ACHN (cell line): Measurements from ENCODE around the gene OR7G2.
A peak's percentile ranks its signal among the peaks of the same experiment; 100 is the strongest.
"Not testable (repeated sequence)": the region's sequence is repeated elsewhere in the genome, so short reads cannot be mapped to it uniquely, and the experiment has no call there.

ENCODE experiments used
- DNase-seq: peaks from one replicate; pipeline ENCODE4 v3.0.0-alpha.2; 2015
- in situ Hi-C: cut with HindIII; loops from 2 replicates; pipeline ENCODE4 v1.10.0; 2017; ENCODE audit warnings: low sequenced_read_pairs, low pct_ligation_motif_present, low pct_unique_long_range_greater_than_20kb

The OR7G2 gene

DNA sequence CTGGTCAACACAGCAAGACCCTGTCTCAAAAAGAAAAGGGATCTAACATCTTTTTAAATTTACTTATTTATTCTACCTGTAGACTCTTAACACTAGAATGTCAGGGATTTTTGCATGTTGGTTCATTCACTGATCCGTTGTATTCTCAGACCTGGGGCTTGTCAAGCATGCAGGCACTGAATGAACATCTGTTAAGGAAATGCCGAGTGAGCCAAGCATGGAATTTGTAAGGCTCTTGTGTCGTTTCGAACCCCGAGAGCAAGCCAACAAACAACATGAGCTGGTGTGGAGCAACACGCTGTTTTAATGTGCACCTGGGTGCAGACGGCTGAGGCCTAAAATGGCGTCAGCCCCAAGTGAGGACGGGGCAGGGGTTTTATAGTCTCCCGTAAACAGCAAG is 30.4 kb downstream of the OR7G2 start:
- no peak for DNase-seq
- in situ Hi-C loops, result no loop called here

DNA sequence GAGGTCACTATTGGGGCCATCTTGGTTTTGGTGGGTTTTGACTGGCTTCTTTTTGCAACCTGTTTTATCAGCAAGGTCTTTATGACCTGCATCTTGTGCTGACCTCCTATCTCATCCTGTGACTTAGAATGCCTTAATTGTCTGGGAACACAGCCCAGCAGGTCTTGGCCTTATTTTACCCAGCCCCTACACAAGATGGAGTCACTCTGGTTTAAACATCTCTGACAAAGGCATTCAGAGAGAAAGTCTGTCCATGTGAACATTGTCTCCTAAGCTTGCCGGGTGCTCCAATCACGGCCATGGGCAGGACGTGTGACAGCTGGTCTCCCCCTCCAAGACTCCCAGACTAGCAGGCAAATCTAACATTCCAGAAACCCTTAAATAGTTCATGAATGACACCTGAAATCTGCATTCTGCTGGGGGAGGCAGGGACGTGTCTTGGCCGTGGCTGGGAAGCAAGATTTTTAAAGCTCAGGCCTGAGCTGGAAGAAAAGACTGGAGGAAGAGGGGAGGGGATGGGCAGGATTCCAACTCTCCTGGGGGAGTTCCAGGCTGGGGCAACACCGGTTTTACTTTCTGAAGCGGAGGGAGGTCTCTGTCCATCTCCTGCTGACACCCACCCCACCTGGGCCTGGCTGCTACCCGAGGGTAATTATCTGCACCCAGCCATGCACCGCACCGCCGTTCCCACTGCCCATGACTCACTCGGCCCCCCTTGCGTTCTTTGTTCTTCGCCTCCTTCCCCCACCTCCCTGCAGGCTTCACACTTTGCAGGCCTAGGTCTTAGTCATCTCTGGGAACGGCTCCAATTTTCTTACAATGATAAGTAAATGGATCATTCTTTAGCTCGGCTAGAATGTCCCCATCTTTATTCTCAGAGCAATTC is 32.0 kb downstream of the OR7G2 start:
- peak; percentile 98 for DNase-seq
- in situ Hi-C loops, result no loop called here

DNA sequence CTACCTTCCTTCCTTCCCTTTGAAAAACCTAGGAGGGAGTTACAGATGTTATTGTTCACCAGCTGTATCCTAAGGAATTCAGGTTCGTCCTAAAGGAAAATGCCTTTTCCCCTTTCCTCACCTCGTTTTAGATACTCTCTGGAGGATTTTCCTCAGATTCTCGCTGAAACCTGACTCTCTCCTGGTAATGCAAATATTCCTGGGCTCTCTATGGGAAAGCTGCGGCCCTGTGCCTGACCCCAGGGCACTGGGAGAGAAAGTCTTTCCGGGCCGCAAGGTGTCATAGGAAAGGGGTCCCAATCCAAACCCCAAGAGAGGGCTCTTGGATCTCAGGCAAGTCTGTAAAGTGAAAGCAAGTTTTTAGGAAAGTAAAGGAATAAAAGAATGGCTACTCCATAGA is 33.5 kb downstream of the OR7G2 start:
- in situ Hi-C loops, result no loop called here
- no peak for DNase-seq

DNA sequence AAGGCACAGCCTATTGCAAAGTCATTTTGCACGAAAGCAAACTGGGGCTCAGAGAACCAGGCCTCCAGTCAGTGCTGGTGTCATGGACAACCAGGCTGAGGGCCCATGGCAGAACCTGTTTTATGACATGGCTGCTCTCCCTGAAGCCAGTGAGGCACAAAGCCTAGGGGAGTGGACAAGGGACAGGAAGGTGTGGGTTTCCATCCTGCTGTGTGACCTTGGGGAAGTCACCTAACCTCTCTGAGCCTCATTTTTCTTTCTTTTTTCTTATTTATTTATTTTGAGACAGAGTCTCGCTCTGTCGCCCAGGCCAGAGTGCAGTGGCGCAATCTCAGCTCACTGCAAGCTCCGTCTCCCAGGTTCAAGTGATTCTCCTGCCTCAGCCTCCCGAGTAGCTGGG is 35.6 kb downstream of the OR7G2 start:
- in situ Hi-C loops, DNase-seq: not testable (repeated sequence)

DNA sequence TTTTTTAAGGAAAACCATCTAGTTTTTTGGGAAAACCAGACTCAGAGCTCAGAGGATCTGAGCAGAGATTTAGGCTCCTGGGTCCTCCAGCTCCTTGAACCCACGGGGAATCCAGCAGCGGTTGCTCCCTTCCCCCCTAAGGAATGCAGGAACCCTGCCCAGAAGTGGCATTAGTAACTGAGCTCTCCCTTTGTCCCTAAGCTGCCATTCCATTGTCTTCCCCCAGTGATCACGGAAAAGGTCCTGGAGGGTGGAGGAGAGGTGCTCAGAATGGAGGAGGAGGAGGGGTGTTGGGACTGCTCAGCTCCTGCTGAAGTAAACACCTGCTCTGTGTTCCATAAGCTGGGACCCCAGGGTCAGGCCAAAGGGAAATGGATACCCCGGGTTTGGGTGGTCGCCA is 37.2 kb downstream of the OR7G2 start:
- in situ Hi-C loops, result no loop called here
- no peak for DNase-seq

DNA sequence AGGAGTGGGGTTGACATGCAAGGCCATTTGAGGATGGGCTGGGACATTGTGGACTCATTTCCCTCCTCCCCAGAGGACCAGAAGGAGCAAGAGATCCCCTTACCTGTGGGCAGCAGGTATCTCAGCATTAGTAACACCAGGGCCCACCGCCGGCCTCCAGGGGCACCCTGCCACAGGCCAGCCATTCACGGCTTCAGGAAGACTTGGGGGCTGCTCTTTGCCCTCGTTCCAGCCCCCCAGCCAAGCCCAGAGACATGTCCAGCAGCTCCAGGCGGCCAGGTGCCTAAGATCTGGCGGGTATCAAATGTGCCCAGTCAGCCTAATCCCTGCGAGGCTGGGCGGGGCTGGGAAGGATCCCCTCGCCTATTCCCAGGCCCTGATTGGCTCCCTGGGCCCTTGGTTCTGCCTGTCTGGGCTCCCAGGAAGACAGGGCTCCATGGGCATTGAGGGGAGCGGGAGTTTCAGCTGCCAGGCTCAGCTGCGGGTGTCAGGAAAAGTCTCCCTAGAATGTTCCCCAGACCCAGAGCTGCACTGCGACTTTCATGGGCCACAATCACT is 41.7 kb downstream of the OR7G2 start:
- in situ Hi-C loops, result no loop called here
- DNase-seq, result no peak

DNA sequence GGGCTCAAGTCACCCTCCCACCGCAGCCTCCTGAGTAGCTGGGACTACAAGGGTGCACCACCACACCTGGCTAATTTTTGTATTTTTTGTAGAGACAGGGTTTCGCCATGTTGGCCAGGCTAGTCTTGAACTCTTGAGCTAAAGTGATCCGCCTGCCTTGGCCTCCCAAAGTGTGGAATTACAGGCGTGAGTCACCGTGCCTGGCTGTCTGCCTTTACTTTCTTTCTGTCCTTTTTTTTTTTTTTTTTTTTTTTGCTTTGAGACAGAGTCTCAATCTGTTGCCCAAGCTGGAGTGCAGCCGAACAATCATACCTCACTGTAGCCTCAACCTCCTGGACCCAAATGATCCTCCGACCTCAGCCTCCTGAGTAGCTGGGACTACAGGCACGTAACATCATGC is 45.4 kb downstream of the OR7G2 start:
- no peak for DNase-seq
- in situ Hi-C loops, result no loop called here

DNA sequence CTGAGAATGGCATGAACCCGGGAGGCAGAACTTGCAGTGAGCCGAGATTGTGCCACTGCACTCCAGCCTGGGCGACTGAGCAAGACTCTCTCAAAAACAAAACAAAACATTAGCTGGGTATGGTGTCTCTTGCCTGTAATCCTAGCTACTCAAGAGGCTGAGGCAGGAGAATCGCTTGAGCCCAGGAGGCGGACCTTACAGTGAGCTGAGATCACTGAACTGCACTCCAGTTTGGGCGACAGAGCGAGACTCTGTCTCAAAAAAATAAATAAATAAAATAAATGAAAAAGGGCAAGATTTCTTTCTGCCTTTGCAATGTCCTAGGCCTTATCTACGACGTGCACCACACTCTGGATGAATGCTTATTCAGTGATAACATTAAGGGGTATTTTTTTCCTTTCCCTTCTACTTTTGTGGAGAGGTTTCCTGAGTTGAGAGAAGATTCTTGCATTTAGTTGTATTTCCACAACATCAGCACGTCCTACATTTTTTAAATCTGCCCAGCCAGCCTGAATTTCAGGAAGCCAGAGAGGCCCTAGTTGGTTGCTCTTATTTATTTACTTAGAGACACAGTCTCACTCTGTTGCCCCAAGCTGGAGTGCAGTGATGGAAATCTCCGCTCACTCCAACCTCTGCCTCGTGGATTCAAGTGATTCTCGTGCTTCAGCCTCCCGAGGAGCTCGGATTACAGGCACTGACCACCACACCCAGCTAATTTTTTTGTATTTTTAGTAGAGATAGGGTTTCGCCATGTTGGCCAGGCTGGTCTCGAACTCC is 46.5 kb downstream of the OR7G2 start:
- in situ Hi-C loops, result no loop called here
- no peak for DNase-seq

DNA sequence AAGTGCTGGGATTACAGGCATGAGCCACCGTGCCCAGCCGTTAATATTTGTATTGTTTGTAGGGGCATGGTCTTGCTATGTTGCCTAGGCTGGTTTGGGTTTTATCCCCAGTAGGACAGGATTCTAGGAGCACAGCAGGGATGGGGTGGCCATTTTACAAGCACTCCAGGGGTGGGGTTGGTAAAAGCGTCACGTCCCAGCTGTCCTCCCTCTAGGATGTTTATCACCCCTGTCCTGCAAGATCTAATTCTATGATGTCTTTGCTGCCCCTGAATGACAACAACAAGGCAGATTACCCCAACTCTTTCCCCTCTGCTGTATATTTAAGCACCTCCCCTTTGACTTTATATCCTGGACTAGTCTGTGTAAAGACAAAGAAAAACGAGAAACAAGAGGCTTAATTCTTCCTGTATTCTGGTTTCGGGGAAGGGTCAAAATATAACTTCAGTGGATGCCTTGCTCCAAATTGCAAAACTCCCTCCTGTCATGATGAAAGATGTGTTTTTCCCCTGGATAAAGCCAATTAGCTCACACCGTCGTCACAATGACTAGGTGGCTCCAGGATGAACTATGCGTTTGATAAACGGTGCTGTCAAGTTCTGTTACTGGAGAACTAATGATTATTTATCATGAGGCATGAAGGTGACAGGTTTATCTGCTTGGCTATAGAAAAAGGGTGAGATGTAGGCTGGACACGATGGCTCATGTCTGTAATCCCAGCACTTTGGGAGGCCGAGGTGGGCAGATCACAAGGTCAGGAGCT is 48.2 kb downstream of the OR7G2 start:
- in situ Hi-C loops, result no loop called here
- DNase-seq, result no peak

DNA sequence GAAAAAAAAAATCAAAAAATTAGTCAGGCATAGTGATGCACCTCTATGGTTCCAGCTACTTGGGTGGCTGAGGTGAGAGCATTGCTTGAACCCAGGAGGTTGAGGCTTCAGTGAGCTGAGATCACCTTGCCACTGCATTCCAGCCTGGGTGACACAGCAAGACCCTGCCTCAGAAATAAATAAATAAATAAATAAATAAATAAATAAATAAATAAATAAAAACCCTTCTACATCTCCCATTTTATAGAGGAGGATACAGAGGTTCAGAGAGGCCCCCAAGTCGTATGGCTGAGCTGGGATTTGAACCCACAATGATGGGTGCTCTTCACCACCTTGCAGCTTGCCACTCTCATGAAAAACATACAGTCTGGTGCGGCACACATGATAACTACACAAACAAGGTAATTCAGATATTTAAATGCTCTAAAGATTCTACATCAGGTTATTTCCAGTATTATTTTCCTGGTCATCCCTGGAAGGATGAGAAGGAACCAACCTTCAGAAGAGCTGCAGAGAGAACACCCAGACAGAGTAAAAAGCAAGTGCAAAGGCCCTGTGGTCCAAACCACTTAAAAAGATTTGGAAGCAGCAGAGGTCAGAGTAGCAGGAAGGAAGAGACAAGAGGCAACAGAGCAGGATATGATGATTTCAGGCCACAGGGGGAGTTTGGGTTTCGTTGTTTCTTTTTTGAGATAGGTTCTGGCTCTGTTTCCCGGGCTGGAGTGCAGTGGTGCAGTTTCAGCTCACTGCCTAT is 49.6 kb downstream of the OR7G2 start:
- in situ Hi-C loops, result no loop called here
- no peak for DNase-seq

DNA sequence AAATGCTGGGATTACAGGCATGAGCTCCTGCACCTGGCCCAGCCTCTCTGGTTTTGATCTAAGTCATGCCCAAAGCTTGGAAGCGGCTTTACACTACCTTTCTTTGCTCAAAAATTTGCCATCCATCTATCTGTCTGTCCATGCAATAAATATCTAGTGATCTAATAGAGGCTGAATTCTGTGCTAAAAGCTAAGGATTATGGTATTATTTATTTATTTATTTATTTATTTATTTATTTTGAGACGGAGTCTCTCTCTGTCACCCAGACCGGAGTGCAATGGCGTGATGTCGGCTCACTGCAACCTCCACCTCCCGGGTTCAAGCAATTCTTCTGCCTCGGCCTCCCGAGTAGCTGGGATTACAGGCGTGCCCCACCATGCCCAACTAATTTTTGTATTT is 51.1 kb downstream of the OR7G2 start:
- DNase-seq, in situ Hi-C loops: not testable (repeated sequence)

DNA sequence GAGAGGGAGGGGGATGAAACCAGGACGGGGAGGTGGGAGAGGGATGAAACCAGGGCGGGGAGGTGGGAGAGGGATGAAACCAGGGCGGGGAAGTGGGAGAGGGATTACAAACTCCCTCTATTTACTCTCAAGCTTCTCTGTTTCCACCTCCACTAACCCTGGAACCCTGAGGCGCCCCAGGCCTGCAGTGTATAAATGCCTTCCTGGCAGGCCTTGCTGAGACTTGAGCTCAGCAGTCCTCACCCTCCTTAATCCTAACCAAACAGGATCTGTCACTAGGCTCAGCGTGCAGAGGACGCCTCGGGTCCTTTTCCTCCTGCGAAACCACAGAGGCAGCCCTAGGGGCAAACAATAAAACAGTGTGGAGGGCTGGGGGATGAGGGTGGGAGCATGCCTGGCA is 52.5 kb downstream of the OR7G2 start:
- in situ Hi-C loops, result no loop called here
- DNase-seq, result no peak

DNA sequence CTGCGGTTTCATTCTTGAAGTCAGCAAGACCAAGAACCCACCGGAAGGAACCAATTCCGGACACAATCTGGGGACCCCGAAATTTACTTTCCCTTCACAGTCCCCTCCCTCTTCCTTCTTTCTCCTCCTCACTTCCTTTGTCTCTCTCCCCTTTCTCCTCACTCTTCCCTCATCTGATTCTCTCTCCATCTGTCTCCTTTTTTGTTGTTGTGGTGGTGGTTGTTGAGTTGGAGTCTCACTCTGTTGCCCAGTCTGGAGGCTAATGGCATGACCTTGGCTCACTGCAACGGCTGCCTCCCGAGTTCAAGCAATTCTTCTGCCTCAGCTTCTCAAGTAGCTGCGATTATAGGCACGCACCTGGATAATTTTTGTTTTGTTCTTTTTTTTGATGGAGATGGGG is 53.1 kb downstream of the OR7G2 start:
- no peak for DNase-seq
- in situ Hi-C loops, result no loop called here

DNA sequence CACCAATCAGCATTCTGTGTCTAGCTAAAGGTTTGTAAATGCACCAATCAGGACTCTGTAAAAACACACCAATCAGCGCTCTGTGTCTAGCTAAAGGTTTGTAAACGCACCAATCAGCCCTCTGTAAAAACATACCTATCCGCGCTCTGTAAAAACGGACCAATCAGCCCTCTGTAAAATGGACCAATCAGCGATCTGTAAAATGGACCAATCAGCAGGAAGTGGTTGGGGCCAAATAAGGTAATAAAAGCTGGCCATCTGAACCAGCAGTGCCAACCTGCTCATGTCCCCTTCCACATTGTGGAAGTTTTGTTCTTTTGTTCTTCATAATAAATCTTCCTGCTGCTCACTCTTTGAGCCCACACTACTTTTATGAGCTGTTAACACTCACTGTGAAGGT is 53.6 kb downstream of the OR7G2 start:
- not testable (repeated sequence) for DNase-seq

DNA sequence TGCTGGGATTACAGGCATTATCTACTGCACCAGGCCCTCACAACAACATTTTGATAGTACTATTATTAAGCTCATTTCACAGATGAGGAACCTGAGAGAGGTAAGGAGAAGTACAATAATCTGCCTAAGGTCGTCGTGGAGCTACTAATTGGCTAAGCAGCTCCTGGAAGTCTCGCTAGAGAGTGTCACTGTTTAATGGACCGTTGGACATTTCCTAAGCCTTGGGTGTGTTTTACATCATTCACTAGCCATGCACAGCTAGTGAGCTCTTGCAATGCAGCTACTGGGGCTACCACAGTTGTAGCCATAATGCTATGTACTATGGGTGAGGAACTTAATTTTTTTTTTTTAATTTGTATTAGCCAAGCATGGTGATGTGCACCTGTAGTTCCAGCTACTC is 54.4 kb downstream of the OR7G2 start:
- no peak for DNase-seq
- in situ Hi-C loops, result no loop called here

More for the DNA sequence above, 53.6 kb downstream of the OR7G2 start:
- in situ Hi-C loops, result not testable (repeated sequence)
